SK-N-SH (cell line): Measurements from ENCODE around the gene AK4. TPM values are rescaled to one million over a fixed set of nuclear protein-coding genes. Genes with fewer than 3 reads are reported as not detected.
A peak's percentile ranks its signal among the peaks of the same experiment; 100 is the strongest.
"Not testable (repeated sequence)": the region's sequence is repeated elsewhere in the genome, so short reads cannot be mapped to it uniquely, and the experiment has no call there.

Experiments used
- CTCF ChIA-PET: fragments of 300-600, 350-600 bp; formaldehyde crosslinking; extraction: SDS; loops from one replicate; lab custom pipeline; 2021; lab: Yijun Ruan, JAX
- POLR2A ChIA-PET: fragments of 350-600 bp; sonication (Branson Sonifier 250); formaldehyde crosslinking; extraction: SDS; loops from one replicate; lab custom pipeline; 2020; ENCODE audit warnings: antibody characterized with exemption, inconsistent platforms; lab: Yijun Ruan, JAX
- DNase-seq: peaks from one replicate; pipeline ENCODE4 v3.0.0; 2012
- H2AFZ ChIP-seq: fragments of 200-600 bp; sonication (generic); 2 replicates; pipeline ENCODE4 v1.8.1; 2016; ENCODE audit warnings: antibody characterized with exemption, mild to moderate bottlenecking, low read depth
- H3F3A ChIP-seq: fragments of 200-600 bp; sonication (generic); replicated peaks from 2 replicates; pipeline ENCODE3; 2016; ENCODE audit warnings: antibody characterized with exemption, mild to moderate bottlenecking; ENCODE audit not compliant: insufficient read depth
- H3K27ac ChIP-seq, 2 experiments: fragments of 200-500 bp in 1 of 2; fragments of 200-600 bp in 1 of 2; sonication (Bioruptor generic) in 1 of 2; sonication (generic), shearing (Covaris generic) in 1 of 2; 2 replicates each; pipeline versions ENCODE4 v1.5.1 to v1.6.1; 2014 to 2016; ENCODE audit warnings: low read depth in 2 of 2, inconsistent platforms in 1 of 2, low read length in 1 of 2, mild to moderate bottlenecking in 1 of 2, mixed read lengths in 1 of 2
- H3K27me3 ChIP-seq: fragments of 200-600 bp; sonication (generic), shearing (Covaris generic); 2 replicates; pipeline ENCODE4 v1.6.1; 2016; ENCODE audit warnings: mixed run types; ENCODE audit not compliant: insufficient read depth
- H3K36me3 ChIP-seq, 2 experiments: fragments of 200-500 bp in 1 of 2; fragments of 200-600 bp in 1 of 2; sonication (Bioruptor generic) in 1 of 2; sonication (generic) in 1 of 2; replicated peaks in 1 of 2; 2 replicates each; pipeline versions ENCODE3 to v1.5.1; 2014 to 2016; ENCODE audit warnings: low read length in 1 of 2, mild to moderate bottlenecking in 1 of 2; ENCODE audit not compliant: insufficient read depth in 2 of 2, control insufficient read depth in 1 of 2
- H3K4me1 ChIP-seq, 2 experiments: fragments of 200-500 bp in 1 of 2; fragments of 200-600 bp in 1 of 2; sonication (Bioruptor generic) in 1 of 2; sonication (generic), shearing (Covaris generic) in 1 of 2; 2 replicates each; pipeline versions ENCODE4 v1.5.1 to v1.6.1; 2014 to 2016; ENCODE audit warnings: low read depth in 1 of 2, low read length in 1 of 2, mixed run types in 1 of 2; ENCODE audit not compliant: insufficient read depth in 2 of 2, control insufficient read depth in 1 of 2
- H3K4me2 ChIP-seq: fragments of 200-600 bp; sonication (generic), shearing (Covaris generic); 2 replicates; pipeline ENCODE4 v1.6.1; 2017; ENCODE audit warnings: mixed run types
- H3K4me3 ChIP-seq, 2 experiments: fragments of 200-500 bp in 1 of 2; fragments of 200-600 bp in 1 of 2; sonication (Bioruptor generic) in 1 of 2; sonication (generic), shearing (Covaris generic) in 1 of 2; 2 replicates each; pipeline versions ENCODE4 v1.5.1 to v1.8.1; 2014 to 2016; ENCODE audit warnings: low read depth in 2 of 2, inconsistent platforms in 1 of 2, low read length in 1 of 2, mild to moderate bottlenecking in 1 of 2, mixed read lengths in 1 of 2, moderate library complexity in 1 of 2
- H3K79me2 ChIP-seq: fragments of 200-600 bp; sonication (generic); 2 replicates; pipeline ENCODE4 v1.8.1; 2017; ENCODE audit warnings: mild to moderate bottlenecking; ENCODE audit not compliant: insufficient read depth
- H3K9ac ChIP-seq: fragments of 200-600 bp; sonication (generic); 2 replicates; pipeline ENCODE4 v1.6.1; 2017; ENCODE audit warnings: mixed run types
- H3K9me2 ChIP-seq: fragments of 200-600 bp; sonication (generic); 2 replicates; pipeline ENCODE4 v1.6.1; 2017; ENCODE audit warnings: mixed run types
- H3K9me3 ChIP-seq: fragments of 200-600 bp; sonication (generic); 2 replicates; pipeline ENCODE4 v1.6.1; 2017; ENCODE audit warnings: mixed run types, mild to moderate bottlenecking, moderate library complexity
- H4K20me1 ChIP-seq: fragments of 200-600 bp; sonication (generic); 2 replicates; pipeline ENCODE4 v1.6.1; 2017; ENCODE audit warnings: mild to moderate bottlenecking, mixed run types; ENCODE audit not compliant: insufficient read depth
- CHD2 ChIP-seq: fragments of 150-350 bp; IDR thresholded peaks from 2 replicates; pipeline ENCODE4 v1.6.1; 2018; ENCODE audit warnings: low read length; ENCODE audit not compliant: partially characterized antibody
- CTCF ChIP-seq: fragments of 200-600 bp; sonication (generic); IDR thresholded peaks from 2 replicates; pipeline ENCODE4 v1.6.1; 2017; ENCODE audit warnings: antibody characterized with exemption, mild to moderate bottlenecking, moderate library complexity
- EZH2phosphoT487 ChIP-seq: fragments of 200-600 bp; sonication (generic); IDR thresholded peaks from 2 replicates; pipeline ENCODE4 v1.6.1; 2017; ENCODE audit warnings: low read depth, mixed run types, mild to moderate bottlenecking, antibody characterized with exemption, moderate library complexity, borderline replicate concordance
- FOSL2 ChIP-seq: IDR thresholded peaks from 2 replicates; pipeline ENCODE4 v1.4.0; 2012; ENCODE audit warnings: low read depth, mild to moderate bottlenecking, moderate library complexity, borderline replicate concordance
- FOXJ3 ChIP-seq: sonication (generic); formaldehyde crosslinking; IDR thresholded peaks from 2 replicates; pipeline ENCODE4 v1.5.1; 2020; ENCODE audit warnings: mild to moderate bottlenecking, missing genetic modification reagents
- GATA2 ChIP-seq: sonication (generic); formaldehyde crosslinking; IDR thresholded peaks from 2 replicates; pipeline ENCODE4 v1.5.0; 2020; ENCODE audit warnings: mild to moderate bottlenecking, missing genetic modification reagents
- NFIC ChIP-seq: IDR thresholded peaks from 2 replicates; pipeline ENCODE4 v1.4.0; 2012; ENCODE audit warnings: borderline replicate concordance
- NRF1 ChIP-seq: IDR thresholded peaks from 2 replicates; pipeline ENCODE4 v1.6.1; 2012; ENCODE audit warnings: low read depth, mild to moderate bottlenecking, low read length
- POLR2AphosphoS5 ChIP-seq: IDR thresholded peaks from 2 replicates; pipeline ENCODE4 v1.6.1; 2012; ENCODE audit warnings: low read depth, low read length
- RCOR1 ChIP-seq: fragments of 150-350 bp; IDR thresholded peaks from 2 replicates; pipeline ENCODE4 v1.6.1; 2017; ENCODE audit warnings: antibody characterized with exemption, low read length
- RXRA ChIP-seq: IDR thresholded peaks from 2 replicates; pipeline ENCODE4 v1.4.0; 2012; ENCODE audit warnings: low read depth, mild to moderate bottlenecking, borderline replicate concordance
- SMC3 ChIP-seq: IDR thresholded peaks from 2 replicates; pipeline ENCODE4 v1.6.1; 2012; ENCODE audit warnings: low read depth, low read length, improper control_type of control experiment
- TAF1 ChIP-seq: IDR thresholded peaks from 2 replicates; pipeline ENCODE4 v1.6.1; 2012; ENCODE audit warnings: low read depth, mild to moderate bottlenecking, low read length, moderate library complexity, borderline replicate concordance
- TEAD4 ChIP-seq: IDR thresholded peaks from 2 replicates; pipeline ENCODE4 v1.4.0; 2012; ENCODE audit warnings: mild to moderate bottlenecking, borderline replicate concordance; ENCODE audit not compliant: insufficient read depth
- USF2 ChIP-seq: fragments of 150-350 bp; IDR thresholded peaks from 2 replicates; pipeline ENCODE4 v1.6.1; 2017; ENCODE audit warnings: antibody characterized with exemption, low read length, low read depth, borderline replicate concordance
- WGBS: methylation state at CpG from one replicate; pipeline ENCODE4 v1.1.6; 2017; ENCODE audit warnings: low lambda C conversion rate; 5-methylcytosine and 5-hydroxymethylcytosine counted together
- polyA plus RNA-seq, 3 experiments: library from polyadenylated mRNA; depleted of rRNA; stranded (reverse); fragments of >200 nt; gene quantifications; 2 replicates each; pipeline ENCODE4 v1.2.3, GENCODE V29; 2012
- TF ChIP-seq, protein P1 (sequence below): IDR thresholded peaks from 2 replicates; pipeline ENCODE4 v1.4.0; 2012; ENCODE audit warnings: low read depth, borderline replicate concordance

The AK4 gene
- 6.4 and 8.8 TPM in 2 replicates for polyA plus RNA-seq (2012; rRNA removed)
- 9.0 and 11.1 TPM in 2 replicates for polyA plus RNA-seq (2012; cell fraction: cytosol; rRNA removed)
- 1.8 and 4.7 TPM in 2 replicates for polyA plus RNA-seq (2012; cell fraction: nucleus; rRNA removed)

- Histone ChIP-seq H3F3A (peaks cover 15% of the 10 kb centered on the region), H3K4me3 (peak within 1 kb of the TSS; percentile 71), H3K4me2 (peak within 1 kb of the TSS; percentile 91), H3K27ac (peak within 1 kb of the TSS in 1 of 2 experiments; percentile 39; a peak in 1 of 4 replicates), H2AFZ (peak within 1 kb of the TSS; percentile 87), H3K4me1 (peaks cover 6 to 11% of the 10 kb centered on the region in 2 experiments; a peak in 2 of 4 replicates), H3K9ac (peak within 1 kb of the TSS; percentile 68)
- H3K79me2 ChIP-seq, H3K27me3 ChIP-seq, POLR2A ChIA-PET, H3K9me2 ChIP-seq, DNase-seq, H3K36me3 ChIP-seq, H4K20me1 ChIP-seq, H3K9me3 ChIP-seq: not testable (repeated sequence)
- CTCF ChIA-PET, result interaction anchor here (0.8 to 4.0 kb wide), 3 partner anchors 61 to 540 kb away, joined by 3 to 14 read pairs (median 4); no protein-coding TSS in a partner anchor
- WGBS, result 0% methylated on average over 7 of the region's 33 CpGs
These were observed at the start of gene AK4 for GRCh38 chr1:65148178-65148547. Gene AK4 (plus strand): TSS chr1:65148203. CDS start chr1:65148408, 205 bp downstream.

DNA sequence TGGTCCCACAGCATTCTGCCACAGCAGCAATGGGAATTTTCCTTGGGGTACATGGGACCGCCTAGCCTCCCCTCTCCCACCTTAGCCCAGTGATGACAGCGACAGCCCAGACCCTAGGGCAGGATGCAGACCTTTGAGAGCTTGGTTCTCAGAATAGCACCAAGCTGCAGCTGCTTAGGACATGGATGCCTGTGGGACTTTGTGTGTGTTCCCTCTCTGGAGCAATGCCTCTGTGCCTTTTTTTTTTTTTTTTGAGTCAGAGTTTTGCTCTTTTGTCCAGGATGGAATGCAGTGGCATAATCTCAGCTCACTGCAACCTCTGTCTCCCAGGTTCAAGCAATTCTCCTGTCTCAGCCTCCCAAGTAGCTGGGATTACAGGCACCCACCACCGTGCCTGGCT, 44.2 kb upstream of the AK4 start:
- Histone ChIP-seq H3F3A (no peaks in the 10 kb centered on the region), H3K4me3 (no peak overlapping the region), H4K20me1 (no peaks in the 10 kb centered on the region), H3K9ac (no peak overlapping the region), H3K9me2 (no peaks in the 10 kb centered on the region), H3K9me3 (no peaks in the 10 kb centered on the region), H2AFZ (no peak overlapping the region), H3K4me2 (no peak overlapping the region), H3K4me1 (no peaks in the 10 kb centered on the region), H3K27me3 (no peaks in the 10 kb centered on the region), H3K36me3 (no peaks in the 10 kb centered on the region), H3K27ac (no peak overlapping the region), H3K79me2 (no peaks in the 10 kb centered on the region)
- TF ChIP-seq NFIC (no peak), TEAD4 (no peak), SMC3 (no peak), FOXJ3 (no peak), USF2 (no peak), TAF1 (no peak)
- POLR2A ChIA-PET, result no interaction called here
- CTCF ChIA-PET, result no interaction called here
- no peak for DNase-seq
- WGBS, result 100% methylated on average over 1 of the region's 3 CpGs

DNA sequence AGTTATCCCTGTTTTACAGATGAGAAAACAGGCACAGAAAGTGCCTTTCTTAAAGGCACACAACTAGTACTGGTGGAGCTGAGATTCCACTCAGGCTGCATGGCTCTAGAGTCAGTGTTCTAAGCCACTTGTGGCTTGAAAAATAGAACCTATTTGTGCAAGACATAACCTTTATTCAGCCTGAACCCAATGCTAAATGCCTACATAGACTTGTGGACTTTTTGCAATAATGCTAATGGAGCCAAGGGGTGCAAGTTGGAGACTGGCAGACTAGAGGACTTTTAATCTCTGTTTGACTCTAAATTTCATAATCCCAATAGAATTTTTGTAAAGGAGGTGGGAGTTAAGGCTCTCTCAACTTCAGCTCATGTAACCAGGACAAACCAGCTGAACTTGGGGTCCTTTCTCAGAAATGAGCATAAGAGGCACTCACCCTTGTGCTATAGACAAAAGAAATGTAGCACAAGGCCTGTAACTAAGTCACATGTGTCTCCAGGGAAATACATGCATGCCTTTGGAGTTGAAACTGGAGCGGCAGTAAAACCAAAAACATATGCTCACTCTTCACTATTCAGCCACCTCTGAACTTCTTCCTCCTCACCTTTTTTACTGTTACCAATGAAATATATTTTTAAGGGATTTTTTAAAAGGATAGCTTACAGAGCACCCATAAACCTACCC, 43.0 kb upstream of the AK4 start:
- POLR2A ChIA-PET, result no interaction called here
- no peak overlapping the region for H3K9ac ChIP-seq
- no peak overlapping the region for H3K4me2 ChIP-seq
- CTCF ChIA-PET, result interaction anchor here (0.6 kb wide), 1 partner anchor 8 kb away, joined by 3 read pairs; no protein-coding TSS in a partner anchor
- no peaks in the 10 kb centered on the region for H3F3A ChIP-seq
- no peaks in the 10 kb centered on the region for H4K20me1 ChIP-seq
- no peaks in the 10 kb centered on the region for H3K27me3 ChIP-seq
- no peak overlapping the region for H3K27ac ChIP-seq
- no peak overlapping the region for H2AFZ ChIP-seq
- H3K36me3 ChIP-seq, result no peaks in the 10 kb centered on the region
- H3K9me3 ChIP-seq, result no peaks in the 10 kb centered on the region
- no peak overlapping the region for H3K4me3 ChIP-seq
- H3K79me2 ChIP-seq, result no peaks in the 10 kb centered on the region
- no peak for DNase-seq
- no peaks in the 10 kb centered on the region for H3K4me1 ChIP-seq
- 92% methylated on average over 1 of the region's 1 CpG for WGBS
- no peaks in the 10 kb centered on the region for H3K9me2 ChIP-seq
- TF ChIP-seq TEAD4 (no peak), RCOR1 (no peak), EZH2phosphoT487 (no peak), RXRA (no peak), FOSL2 (no peak), USF2 (no peak), GATA2 (CRISPR knock-in tag) (no peak), CHD2 (no peak), CTCF (no peak), NRF1 (no peak), POLR2AphosphoS5 (no peak)
- TF ChIP-seq, protein P1, sequence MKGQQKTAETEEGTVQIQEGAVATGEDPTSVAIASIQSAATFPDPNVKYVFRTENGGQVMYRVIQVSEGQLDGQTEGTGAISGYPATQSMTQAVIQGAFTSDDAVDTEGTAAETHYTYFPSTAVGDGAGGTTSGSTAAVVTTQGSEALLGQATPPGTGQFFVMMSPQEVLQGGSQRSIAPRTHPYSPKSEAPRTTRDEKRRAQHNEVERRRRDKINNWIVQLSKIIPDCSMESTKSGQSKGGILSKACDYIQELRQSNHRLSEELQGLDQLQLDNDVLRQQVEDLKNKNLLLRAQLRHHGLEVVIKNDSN, result no peak
